Activated CD8-positive, alpha-beta T cell treated with anti-CD3 and anti-CD28 coated beads for 36 hours (primary cell): Measurements from ENCODE around the gene ITPRIPL2. TPM values are rescaled to one million over a fixed set of nuclear protein-coding genes. Genes with fewer than 3 reads are reported as not detected.

Experiments
- ATAC-seq: fragments of 200-7000 bp; cut with Tn5 transposase; one replicate; pipeline ENCODE4 v1.10.0; 2021; ENCODE audit warnings: mild to moderate bottlenecking, moderate library complexity
- CTCF ChIA-PET: fragments of 350-600 bp; sonication (Branson Sonifier 250); formaldehyde crosslinking; loops from one replicate; lab custom pipeline; 2021; ENCODE audit warnings: antibody characterized with exemption; lab: Charles Lee
- POLR2A ChIA-PET: fragments of 350-600 bp; sonication (Branson Sonifier 250); formaldehyde crosslinking; loops from one replicate; lab custom pipeline; 2021; ENCODE audit warnings: antibody characterized with exemption; lab: Charles Lee
- DNase-seq: peaks from one replicate; pipeline ENCODE4 v3.0.0-alpha.2; 2020
- H3K27ac Mint-ChIP-seq: one replicate; pipeline ENCODE4 v1.8.0; 2021; ENCODE audit warnings: mild to moderate bottlenecking, mixed read lengths
- H3K27me3 Mint-ChIP-seq: one replicate; pipeline ENCODE4 v1.8.0; 2021; ENCODE audit warnings: mixed read lengths
- H3K36me3 Mint-ChIP-seq: one replicate; pipeline ENCODE4 v1.8.0; 2021; ENCODE audit warnings: low read depth, mixed read lengths
- H3K4me1 Mint-ChIP-seq: one replicate; pipeline ENCODE4 v1.8.0; 2021; ENCODE audit warnings: low read depth, mixed read lengths
- H3K4me3 Mint-ChIP-seq: one replicate; pipeline ENCODE4 v1.8.0; 2021; ENCODE audit warnings: mild to moderate bottlenecking, moderate library complexity, mixed read lengths
- H3K9me3 Mint-ChIP-seq: one replicate; pipeline ENCODE4 v1.8.0; 2021; ENCODE audit warnings: mixed read lengths
- intact Hi-C: fragments of 100-400 bp; cut with micrococcal nuclease; formaldehyde crosslinking; loops from one replicate; pipeline ENCODE4 v1.10.0; 2022
- total RNA-seq, 2 experiments: library from RNA; stranded (reverse); gene quantifications; one replicate each; pipeline ENCODE4 v1.2.3, GENCODE V29; 2021
- TF ChIP-seq, protein P1 (sequence below): fragments of 200-600 bp; IDR thresholded peaks from one replicate; pipeline ENCODE4 v1.8.0; 2022; ENCODE audit warnings: antibody characterized with exemption, mild to moderate bottlenecking

The ITPRIPL2 gene
- total RNA-seq, 2 experiments from 2014 or later: 1.3 to 1.9 TPM

DNA sequence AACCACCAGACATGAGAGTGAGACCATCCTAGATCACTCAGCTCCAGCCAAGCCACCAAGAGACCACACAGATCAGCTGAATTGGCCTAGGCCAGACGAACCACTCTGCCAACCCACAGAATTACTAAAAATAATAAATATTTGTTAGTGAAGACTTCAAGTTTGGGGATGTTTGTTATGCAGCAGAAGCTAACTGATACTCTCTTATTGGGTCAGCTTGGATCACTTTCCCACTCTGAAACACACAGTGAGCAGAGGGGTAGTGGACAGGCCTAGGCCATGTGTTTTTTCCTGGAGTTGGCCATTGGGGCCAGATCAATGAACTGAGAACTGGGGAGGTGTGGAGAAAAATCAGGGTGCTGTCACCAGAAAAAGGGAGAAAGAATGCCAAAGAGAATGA, 15.6 kb upstream of the ITPRIPL2 start:
- Mint-ChIP-seq H3K27me3 (peaks cover 8% of the 10 kb centered on the region), H3K9me3 (peaks cover 7% of the 10 kb centered on the region), H3K27ac (no peak overlapping the region), H3K4me3 (no peak overlapping the region), H3K36me3 (peaks cover 2% of the 10 kb centered on the region), H3K4me1 (peaks cover 7% of the 10 kb centered on the region)
- DNase-seq: no peak
- ChIA-PET CTCF (interaction anchor here (1.7 kb wide), 1 partner anchor 12 kb away, joined by 7 read pairs; no protein-coding TSS in a partner anchor), POLR2A (no interaction called here)
- intact Hi-C loops: no loop called here
- TF ChIP-seq, protein P1, sequence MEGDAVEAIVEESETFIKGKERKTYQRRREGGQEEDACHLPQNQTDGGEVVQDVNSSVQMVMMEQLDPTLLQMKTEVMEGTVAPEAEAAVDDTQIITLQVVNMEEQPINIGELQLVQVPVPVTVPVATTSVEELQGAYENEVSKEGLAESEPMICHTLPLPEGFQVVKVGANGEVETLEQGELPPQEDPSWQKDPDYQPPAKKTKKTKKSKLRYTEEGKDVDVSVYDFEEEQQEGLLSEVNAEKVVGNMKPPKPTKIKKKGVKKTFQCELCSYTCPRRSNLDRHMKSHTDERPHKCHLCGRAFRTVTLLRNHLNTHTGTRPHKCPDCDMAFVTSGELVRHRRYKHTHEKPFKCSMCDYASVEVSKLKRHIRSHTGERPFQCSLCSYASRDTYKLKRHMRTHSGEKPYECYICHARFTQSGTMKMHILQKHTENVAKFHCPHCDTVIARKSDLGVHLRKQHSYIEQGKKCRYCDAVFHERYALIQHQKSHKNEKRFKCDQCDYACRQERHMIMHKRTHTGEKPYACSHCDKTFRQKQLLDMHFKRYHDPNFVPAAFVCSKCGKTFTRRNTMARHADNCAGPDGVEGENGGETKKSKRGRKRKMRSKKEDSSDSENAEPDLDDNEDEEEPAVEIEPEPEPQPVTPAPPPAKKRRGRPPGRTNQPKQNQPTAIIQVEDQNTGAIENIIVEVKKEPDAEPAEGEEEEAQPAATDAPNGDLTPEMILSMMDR: no peak
- no peak for ATAC-seq

DNA sequence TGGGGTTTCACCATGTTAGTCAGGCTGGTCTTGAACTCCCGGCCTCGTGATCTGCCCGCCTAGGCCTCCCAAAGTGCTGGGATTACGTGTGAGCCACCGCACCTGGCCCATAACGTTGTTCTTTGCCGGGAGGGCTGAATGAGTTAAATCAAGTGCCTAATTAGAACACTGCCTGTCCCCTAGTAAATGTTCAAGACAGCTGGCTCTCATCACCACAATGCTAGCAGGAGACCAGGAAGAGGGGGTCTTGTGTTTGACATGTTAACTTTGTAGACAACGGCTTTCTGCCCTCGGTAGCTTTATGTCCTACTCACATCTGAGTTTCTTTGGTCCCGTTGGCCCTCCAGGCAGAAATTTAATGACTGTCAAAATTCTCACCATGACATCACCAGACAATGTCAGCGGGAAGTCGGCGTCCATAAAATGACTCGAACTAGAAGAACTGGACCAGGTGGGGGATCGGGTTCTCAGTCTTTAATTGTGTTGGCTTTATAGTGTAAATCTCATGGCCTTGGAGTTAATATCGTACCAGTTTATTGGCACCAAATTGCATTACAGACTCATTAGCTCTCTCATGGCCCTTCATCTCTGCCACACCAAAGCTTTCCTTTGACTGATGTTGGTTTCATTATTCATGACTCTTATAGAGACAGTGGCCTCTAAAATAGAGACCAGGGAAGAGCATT, 11.4 kb upstream of the ITPRIPL2 start:
- CTCF ChIA-PET: interaction anchor here (1.4 kb wide), 1 partner anchor 43 kb away, joined by 3 read pairs; no protein-coding TSS in a partner anchor
- intact Hi-C loops: no loop called here
- TF ChIP-seq, protein P1: no peak
- no peak overlapping the region for H3K27ac Mint-ChIP-seq
- peaks cover 6% of the 10 kb centered on the region for H3K9me3 Mint-ChIP-seq
- ATAC-seq (no peak), DNase-seq (no peak)
- no peaks in the 10 kb centered on the region for H3K4me1 Mint-ChIP-seq
- peaks cover 2% of the 10 kb centered on the region for H3K36me3 Mint-ChIP-seq
- peaks cover 8% of the 10 kb centered on the region for H3K27me3 Mint-ChIP-seq
- H3K4me3 Mint-ChIP-seq: no peak overlapping the region
- POLR2A ChIA-PET: interaction anchor here (0.9 kb wide), 1 partner anchor 51 kb away, joined by 4 read pairs; no protein-coding TSS in a partner anchor

DNA sequence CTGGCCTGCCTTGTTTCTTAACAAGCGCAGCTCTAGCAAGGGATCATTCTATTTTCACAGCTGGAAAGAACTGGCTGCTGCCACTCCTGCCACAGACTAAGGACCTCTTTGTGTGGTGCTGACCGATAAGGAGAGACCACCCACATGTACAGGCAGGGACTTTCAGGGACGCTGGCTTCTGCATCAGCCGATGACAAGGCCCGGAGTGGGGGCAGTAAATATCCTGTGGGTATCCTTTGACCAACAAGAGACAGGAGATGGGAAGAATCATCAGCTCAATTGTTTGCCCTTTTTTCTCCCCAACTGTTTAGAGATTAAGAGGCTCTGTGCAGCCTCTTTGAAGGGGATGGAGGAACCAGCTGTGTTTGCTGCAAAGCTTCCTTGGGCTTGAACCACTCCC, 9.2 kb upstream of the ITPRIPL2 start:
- Mint-ChIP-seq H3K36me3 (no peaks in the 10 kb centered on the region), H3K4me1 (peaks cover 3% of the 10 kb centered on the region), H3K4me3 (no peak overlapping the region), H3K27ac (no peak overlapping the region), H3K9me3 (peaks cover 3% of the 10 kb centered on the region), H3K27me3 (peaks cover 2% of the 10 kb centered on the region)
- CTCF ChIA-PET: interaction anchor here (2.7 kb wide), 1 partner anchor 18 kb away, joined by 10 read pairs; no protein-coding TSS in a partner anchor
- intact Hi-C loops: no loop called here
- DNase-seq (no peak), ATAC-seq (no peak)
- TF ChIP-seq, protein P1: no peak
- POLR2A ChIA-PET: no interaction called here

DNA sequence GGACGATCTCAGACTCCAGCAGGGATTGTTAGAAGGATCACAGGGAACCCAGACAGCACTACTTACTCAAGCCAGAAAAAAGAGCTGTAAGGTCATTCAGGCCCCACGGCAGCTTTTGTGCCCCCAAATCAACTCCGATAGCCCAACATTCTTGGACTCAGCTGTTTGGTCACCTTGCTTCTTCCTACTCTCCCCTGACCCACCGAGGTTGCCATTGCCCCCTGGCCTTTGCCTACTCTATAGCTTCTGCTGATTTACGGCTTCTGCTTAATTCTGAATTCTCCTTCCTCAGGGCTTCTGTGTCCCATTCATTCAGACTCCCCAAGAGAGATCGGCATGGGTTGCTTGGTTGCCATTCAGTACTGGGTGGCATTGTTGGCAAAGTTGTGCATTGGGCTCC, 8.6 kb upstream of the ITPRIPL2 start:
- intact Hi-C loops: no loop called here
- peaks cover under 1% of the 10 kb centered on the region for H3K9me3 Mint-ChIP-seq
- ChIA-PET POLR2A (no interaction called here), CTCF (interaction anchor here (2.7 kb wide), 1 partner anchor 19 kb away, joined by 10 read pairs; no protein-coding TSS in a partner anchor)
- no peak overlapping the region for H3K27ac Mint-ChIP-seq
- DNase-seq (no peak), ATAC-seq (no peak)
- H3K36me3 Mint-ChIP-seq: no peaks in the 10 kb centered on the region
- no peak overlapping the region for H3K4me3 Mint-ChIP-seq
- H3K4me1 Mint-ChIP-seq: peaks cover 3% of the 10 kb centered on the region
- peaks cover 4% of the 10 kb centered on the region for H3K27me3 Mint-ChIP-seq
- TF ChIP-seq, protein P1: no peak
